Esophagus squamous epithelium (tissue), 4 donors: ENCODE data around the gene SHISA3.

ENCODE experiments used
- POLR2A ChIP-seq, 4 donors: fragments of 450-650 bp; IDR thresholded peaks; one replicate each; pipeline ENCODE4 v1.6.1; 2017; ENCODE audit warnings: antibody characterized with exemption in 4 of 4, mild to moderate bottlenecking in 4 of 4, moderate library complexity in 3 of 4
- TF ChIP-seq, protein P1 (sequence below), 6 experiments: fragments of 450-650 bp in 4 of 6; fragments of 200-600 bp in 2 of 6; sonication (generic) in 2 of 6; IDR thresholded peaks; one replicate each; pipeline ENCODE4 v1.5.1; 2016 to 2019; ENCODE audit warnings: antibody characterized with exemption in 6 of 6, mild to moderate bottlenecking in 4 of 6, moderate library complexity in 4 of 6

DNA sequence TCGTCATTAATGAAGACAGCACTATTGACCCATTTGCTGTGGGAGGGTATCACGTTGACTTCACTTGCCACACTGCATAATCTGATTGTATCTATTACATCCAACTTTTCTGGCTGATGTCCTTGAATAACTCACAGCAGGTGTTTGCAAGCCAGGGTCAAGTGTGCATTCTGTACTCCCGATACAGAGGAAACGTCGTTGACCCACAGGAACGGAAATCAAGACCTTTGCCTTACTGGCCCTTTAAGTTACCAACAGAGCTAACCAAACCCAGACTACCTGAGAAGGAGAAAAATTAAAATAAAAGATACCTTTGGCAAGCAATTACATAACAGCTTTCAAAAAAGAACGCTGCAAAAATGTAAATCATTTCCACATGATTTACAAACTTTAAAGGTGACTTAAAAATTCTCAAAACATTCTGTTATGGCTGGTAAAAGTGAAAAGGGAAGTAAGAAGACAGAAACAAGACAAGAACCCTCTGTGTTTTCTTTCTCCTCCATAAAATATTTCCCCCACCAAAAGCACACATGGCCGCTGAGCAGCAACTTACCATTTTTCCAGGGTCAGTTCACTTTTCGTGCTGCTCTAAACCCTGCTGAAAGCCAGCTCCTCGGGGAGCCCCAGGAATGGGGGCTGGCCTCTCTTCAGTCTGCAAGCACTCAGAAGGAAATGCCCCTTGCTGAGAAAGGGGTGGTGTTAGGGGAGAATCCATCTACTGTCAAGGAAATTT, 6.5 kb upstream of the SHISA3 start:
- TF ChIP-seq, protein P1, sequence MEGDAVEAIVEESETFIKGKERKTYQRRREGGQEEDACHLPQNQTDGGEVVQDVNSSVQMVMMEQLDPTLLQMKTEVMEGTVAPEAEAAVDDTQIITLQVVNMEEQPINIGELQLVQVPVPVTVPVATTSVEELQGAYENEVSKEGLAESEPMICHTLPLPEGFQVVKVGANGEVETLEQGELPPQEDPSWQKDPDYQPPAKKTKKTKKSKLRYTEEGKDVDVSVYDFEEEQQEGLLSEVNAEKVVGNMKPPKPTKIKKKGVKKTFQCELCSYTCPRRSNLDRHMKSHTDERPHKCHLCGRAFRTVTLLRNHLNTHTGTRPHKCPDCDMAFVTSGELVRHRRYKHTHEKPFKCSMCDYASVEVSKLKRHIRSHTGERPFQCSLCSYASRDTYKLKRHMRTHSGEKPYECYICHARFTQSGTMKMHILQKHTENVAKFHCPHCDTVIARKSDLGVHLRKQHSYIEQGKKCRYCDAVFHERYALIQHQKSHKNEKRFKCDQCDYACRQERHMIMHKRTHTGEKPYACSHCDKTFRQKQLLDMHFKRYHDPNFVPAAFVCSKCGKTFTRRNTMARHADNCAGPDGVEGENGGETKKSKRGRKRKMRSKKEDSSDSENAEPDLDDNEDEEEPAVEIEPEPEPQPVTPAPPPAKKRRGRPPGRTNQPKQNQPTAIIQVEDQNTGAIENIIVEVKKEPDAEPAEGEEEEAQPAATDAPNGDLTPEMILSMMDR (IDR thresholded peaks at IDR 0.05): no peak
- TF ChIP-seq POLR2A (IDR thresholded peaks at IDR 0.05): no peak
